Measurements from ENCODE around the gene DNM3.

DNM3 gene

GRCh38 chr1:172167796-172168596 is 326.7 kb downstream of the DNM3 start:
- peak; percentile 77 for DNase-seq (ENCODE audit: extremely low read depth, low read depth)
- TF ChIP-seq CTCF (IDR thresholded peaks at IDR 0.05; ENCODE audit: low read depth, low read length), result no peak

GRCh38 chr1:172168597-172168872 is 327.2 kb downstream of the DNM3 start:
- TF ChIP-seq CTCF (IDR thresholded peaks at IDR 0.05; ENCODE audit: low read depth, low read length), result no peak
- no peak for DNase-seq (ENCODE audit: extremely low read depth, low read depth)

- no peak for TF ChIP-seq CTCF (IDR thresholded peaks at IDR 0.05; ENCODE audit: low read depth, low read length)
- DNase-seq (ENCODE audit: extremely low read depth, low read depth), result no peak
Observed at GRCh38 chr1:172169836-172170235, 328.5 kb downstream of the DNM3 start.

- TF ChIP-seq CTCF (IDR thresholded peaks at IDR 0.05; ENCODE audit: low read depth, low read length), result no peak
- no peak for DNase-seq (ENCODE audit: extremely low read depth, low read depth)
Observed at GRCh38 chr1:172172352-172172831, 331.1 kb downstream of the DNM3 start.

- no peak for DNase-seq (ENCODE audit: extremely low read depth, low read depth)
- TF ChIP-seq CTCF (IDR thresholded peaks at IDR 0.05; ENCODE audit: low read depth, low read length), result no peak
Observed at GRCh38 chr1:172176206-172176605, 334.9 kb downstream of the DNM3 start.

- no peak for DNase-seq (ENCODE audit: extremely low read depth, low read depth)
- no peak for TF ChIP-seq CTCF (IDR thresholded peaks at IDR 0.05; ENCODE audit: low read depth, low read length)
Observed at GRCh38 chr1:172177849-172178248, 336.6 kb downstream of the DNM3 start.

GRCh38 chr1:172178886-172179285 is 337.6 kb downstream of the DNM3 start:
- no peak for TF ChIP-seq CTCF (IDR thresholded peaks at IDR 0.05; ENCODE audit: low read depth, low read length)
- no peak for DNase-seq (ENCODE audit: extremely low read depth, low read depth)

All from AG09319 (cell line).